A673 (cell line): ENCODE data around the gene OR56B4.

Experiments
- EZH2 ChIP-seq: fragments of 200-600 bp; sonication (generic); IDR thresholded peaks from 2 replicates; pipeline ENCODE4 v1.6.1; 2017; ENCODE audit warnings: borderline replicate concordance, low read depth, mild to moderate bottlenecking, mixed read lengths, antibody characterized with exemption, low read length; ENCODE audit not compliant: poor library complexity, severe bottlenecking
- TF ChIP-seq, protein P1 (sequence below): fragments of 300-800, 200-600 bp; sonication (generic); conservative IDR thresholded peaks from 2 replicates; pipeline ENCODE4 v1.5.1; 2017; ENCODE audit warnings: low read depth, mild to moderate bottlenecking, antibody characterized with exemption, low read length, moderate library complexity, mixed read lengths

DNA sequence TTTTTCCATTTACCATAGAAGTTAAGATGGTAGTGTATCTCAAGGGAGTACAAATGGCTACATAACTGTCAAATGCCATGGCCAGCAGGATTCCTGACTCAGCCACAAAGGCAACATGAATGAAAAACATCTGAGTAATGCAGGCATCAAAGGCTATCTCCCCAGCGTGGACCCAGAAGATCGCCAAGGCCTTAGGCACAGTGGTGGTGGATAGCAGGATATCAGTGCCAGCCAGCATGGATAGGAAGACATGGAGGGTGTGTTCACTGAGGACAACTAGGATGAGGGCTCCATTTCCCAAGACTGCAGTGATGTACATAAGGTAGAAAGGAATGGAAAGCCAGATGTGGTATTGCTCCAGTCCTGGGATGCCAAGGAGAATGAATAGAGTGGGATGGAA is 44.6 kb downstream of the OR56B4 start:
- TF ChIP-seq, protein P1, sequence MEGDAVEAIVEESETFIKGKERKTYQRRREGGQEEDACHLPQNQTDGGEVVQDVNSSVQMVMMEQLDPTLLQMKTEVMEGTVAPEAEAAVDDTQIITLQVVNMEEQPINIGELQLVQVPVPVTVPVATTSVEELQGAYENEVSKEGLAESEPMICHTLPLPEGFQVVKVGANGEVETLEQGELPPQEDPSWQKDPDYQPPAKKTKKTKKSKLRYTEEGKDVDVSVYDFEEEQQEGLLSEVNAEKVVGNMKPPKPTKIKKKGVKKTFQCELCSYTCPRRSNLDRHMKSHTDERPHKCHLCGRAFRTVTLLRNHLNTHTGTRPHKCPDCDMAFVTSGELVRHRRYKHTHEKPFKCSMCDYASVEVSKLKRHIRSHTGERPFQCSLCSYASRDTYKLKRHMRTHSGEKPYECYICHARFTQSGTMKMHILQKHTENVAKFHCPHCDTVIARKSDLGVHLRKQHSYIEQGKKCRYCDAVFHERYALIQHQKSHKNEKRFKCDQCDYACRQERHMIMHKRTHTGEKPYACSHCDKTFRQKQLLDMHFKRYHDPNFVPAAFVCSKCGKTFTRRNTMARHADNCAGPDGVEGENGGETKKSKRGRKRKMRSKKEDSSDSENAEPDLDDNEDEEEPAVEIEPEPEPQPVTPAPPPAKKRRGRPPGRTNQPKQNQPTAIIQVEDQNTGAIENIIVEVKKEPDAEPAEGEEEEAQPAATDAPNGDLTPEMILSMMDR = no peak
- TF ChIP-seq EZH2 = no peak
